ENCODE data around the gene CNKSR1.

GRCh38 chr1:26129778-26130177, 47.5 kb upstream of the CNKSR1 start:
- TF ChIP-seq, protein P1, sequence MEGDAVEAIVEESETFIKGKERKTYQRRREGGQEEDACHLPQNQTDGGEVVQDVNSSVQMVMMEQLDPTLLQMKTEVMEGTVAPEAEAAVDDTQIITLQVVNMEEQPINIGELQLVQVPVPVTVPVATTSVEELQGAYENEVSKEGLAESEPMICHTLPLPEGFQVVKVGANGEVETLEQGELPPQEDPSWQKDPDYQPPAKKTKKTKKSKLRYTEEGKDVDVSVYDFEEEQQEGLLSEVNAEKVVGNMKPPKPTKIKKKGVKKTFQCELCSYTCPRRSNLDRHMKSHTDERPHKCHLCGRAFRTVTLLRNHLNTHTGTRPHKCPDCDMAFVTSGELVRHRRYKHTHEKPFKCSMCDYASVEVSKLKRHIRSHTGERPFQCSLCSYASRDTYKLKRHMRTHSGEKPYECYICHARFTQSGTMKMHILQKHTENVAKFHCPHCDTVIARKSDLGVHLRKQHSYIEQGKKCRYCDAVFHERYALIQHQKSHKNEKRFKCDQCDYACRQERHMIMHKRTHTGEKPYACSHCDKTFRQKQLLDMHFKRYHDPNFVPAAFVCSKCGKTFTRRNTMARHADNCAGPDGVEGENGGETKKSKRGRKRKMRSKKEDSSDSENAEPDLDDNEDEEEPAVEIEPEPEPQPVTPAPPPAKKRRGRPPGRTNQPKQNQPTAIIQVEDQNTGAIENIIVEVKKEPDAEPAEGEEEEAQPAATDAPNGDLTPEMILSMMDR (IDR thresholded peaks at IDR 0.05 in 8 of 11, conservative IDR thresholded peaks at IDR 0.05 in 3 of 11) = no peak
- TF ChIP-seq POLR2A (IDR thresholded peaks at IDR 0.05) = no peak
